ENCODE results near the gene NRCAM. TPM values are rescaled to one million over a fixed set of nuclear protein-coding genes. Genes with fewer than 3 reads are reported as not detected.
"Not testable (repeated sequence)": the region's sequence is repeated elsewhere in the genome, so short reads cannot be mapped to it uniquely, and the experiment has no call there.

Gene NRCAM
- total and polyA plus RNA-seq, 5 donors from 2014 or later = 0.27 TPM; not detected in 4

GRCh38 chr7:108468246-108468645 lies 12.0 kb upstream of the NRCAM start:
- ATAC-seq (ENCODE audit: low read depth in 2 of 2) (no peak), DNase-seq (no peak)
- Histone ChIP-seq H3K4me1 (ENCODE audit: control insufficient read depth, insufficient read depth, low read length, poor library complexity, severe bottlenecking) (no peaks in the 10 kb centered on the region), H3K9me3 (ENCODE audit: control insufficient read depth in 2 of 2, low read length in 2 of 2) (no peaks in the 10 kb centered on the region), H3K27ac (ENCODE audit: insufficient read depth, low read length, poor library complexity, severe bottlenecking) (no peak overlapping the region), H3K27me3 (ENCODE audit: control insufficient read depth, insufficient read depth, low read length) (peaks cover 2% of the 10 kb centered on the region), H3K4me3 (ENCODE audit: low read depth, low read length) (no peak overlapping the region), H3K36me3 (ENCODE audit: control insufficient read depth, insufficient read depth, low read length) (no peaks in the 10 kb centered on the region)
- Mint-ChIP-seq H3K4me3 (no peak overlapping the region), H3K27me3 (no peaks in the 10 kb centered on the region), H3K9me3 (no peaks in the 10 kb centered on the region), H3K27ac (no peak overlapping the region), H3K36me3 (peaks cover 3% of the 10 kb centered on the region), H3K4me1 (peaks cover 0 to 16% (median 2%) of the 10 kb centered on the region in 4 donors)

GRCh38 chr7:108467391-108467790 lies 11.2 kb upstream of the NRCAM start:
- H3K36me3 Mint-ChIP-seq = peaks cover 5% of the 10 kb centered on the region
- H3K4me1 Mint-ChIP-seq = peaks cover 0 to 22% (median 3%) of the 10 kb centered on the region in 4 donors
- Histone ChIP-seq H3K27me3 (ENCODE audit: control insufficient read depth, insufficient read depth, low read length) (peaks cover 2% of the 10 kb centered on the region), H3K27ac (ENCODE audit: insufficient read depth, low read length, poor library complexity, severe bottlenecking) (no peak overlapping the region), H3K36me3 (ENCODE audit: control insufficient read depth, insufficient read depth, low read length) (no peaks in the 10 kb centered on the region), H3K4me1 (ENCODE audit: control insufficient read depth, insufficient read depth, low read length, poor library complexity, severe bottlenecking) (no peaks in the 10 kb centered on the region), H3K4me3 (ENCODE audit: low read depth, low read length) (no peak overlapping the region), H3K9me3 (ENCODE audit: control insufficient read depth in 2 of 2, low read length in 2 of 2) (no peaks in the 10 kb centered on the region)
- H3K9me3 Mint-ChIP-seq = no peaks in the 10 kb centered on the region
- H3K27ac Mint-ChIP-seq = no peak overlapping the region
- DNase-seq (no peak), ATAC-seq (ENCODE audit: low read depth in 2 of 2) (no peak)
- no peak overlapping the region for H3K4me3 Mint-ChIP-seq
- peaks cover 4% of the 10 kb centered on the region for H3K27me3 Mint-ChIP-seq

GRCh38 chr7:108466322-108466721 lies 10.1 kb upstream of the NRCAM start:
- peaks cover 0 to 22% (median 3%) of the 10 kb centered on the region in 4 donors for H3K4me1 Mint-ChIP-seq
- H3K27me3 ChIP-seq (ENCODE audit: control insufficient read depth, insufficient read depth, low read length); H3K27ac Mint-ChIP-seq; H3K36me3 Mint-ChIP-seq; ATAC-seq (ENCODE audit: low read depth in 2 of 2); H3K9me3 ChIP-seq (ENCODE audit: control insufficient read depth in 2 of 2, low read length in 2 of 2); DNase-seq; H3K4me3 Mint-ChIP-seq; H3K27ac ChIP-seq (ENCODE audit: insufficient read depth, low read length, poor library complexity, severe bottlenecking); H3K9me3 Mint-ChIP-seq; H3K4me3 ChIP-seq (ENCODE audit: low read depth, low read length); H3K36me3 ChIP-seq (ENCODE audit: control insufficient read depth, insufficient read depth, low read length); H3K27me3 Mint-ChIP-seq; H3K4me1 ChIP-seq (ENCODE audit: control insufficient read depth, insufficient read depth, low read length, poor library complexity, severe bottlenecking): not testable (repeated sequence)

- no peak overlapping the region for H3K27ac Mint-ChIP-seq
- no peak overlapping the region for H3K4me3 Mint-ChIP-seq
- H3K4me1 ChIP-seq (ENCODE audit: control insufficient read depth, insufficient read depth, low read length, poor library complexity, severe bottlenecking) = no peaks in the 10 kb centered on the region
- no peak overlapping the region for H3K27ac ChIP-seq (ENCODE audit: insufficient read depth, low read length, poor library complexity, severe bottlenecking)
- no peaks in the 10 kb centered on the region for H3K36me3 ChIP-seq (ENCODE audit: control insufficient read depth, insufficient read depth, low read length)
- no peaks in the 10 kb centered on the region for H3K9me3 ChIP-seq (ENCODE audit: control insufficient read depth in 2 of 2, low read length in 2 of 2)
- H3K27me3 Mint-ChIP-seq = peaks cover 9% of the 10 kb centered on the region
- H3K4me1 Mint-ChIP-seq = peaks cover 0 to 24% (median 3%) of the 10 kb centered on the region in 4 donors
- H3K9me3 Mint-ChIP-seq = peaks cover 0 to 3% (median 0%) of the 10 kb centered on the region in 7 donors
- peaks cover 4% of the 10 kb centered on the region for H3K36me3 Mint-ChIP-seq
- DNase-seq = no peak
- no peak for ATAC-seq (ENCODE audit: low read depth in 2 of 2)
- H3K27me3 ChIP-seq (ENCODE audit: control insufficient read depth, insufficient read depth, low read length) = peaks cover 4% of the 10 kb centered on the region
- H3K4me3 ChIP-seq (ENCODE audit: low read depth, low read length) = no peak overlapping the region
These were observed 8.5 kb upstream of the NRCAM start for GRCh38 chr7:108464743-108465142.

GRCh38 chr7:108463613-108464012 lies 7.4 kb upstream of the NRCAM start:
- Mint-ChIP-seq H3K36me3 (peaks cover 4% of the 10 kb centered on the region), H3K4me3 (peak overlapping the region in 1 of 4 donors; percentile 36)

GRCh38 chr7:108461840-108462239 lies 5.6 kb upstream of the NRCAM start:
- Histone ChIP-seq H3K4me1 (ENCODE audit: control insufficient read depth, insufficient read depth, low read length, poor library complexity, severe bottlenecking) (no peaks in the 10 kb centered on the region), H3K27ac (ENCODE audit: insufficient read depth, low read length, poor library complexity, severe bottlenecking) (no peak overlapping the region), H3K4me3 (ENCODE audit: low read depth, low read length) (no peak overlapping the region), H3K27me3 (ENCODE audit: control insufficient read depth, insufficient read depth, low read length) (peaks cover 21% of the 10 kb centered on the region), H3K9me3 (ENCODE audit: control insufficient read depth in 2 of 2, low read length in 2 of 2) (no peaks in the 10 kb centered on the region), H3K36me3 (ENCODE audit: control insufficient read depth, insufficient read depth, low read length) (no peaks in the 10 kb centered on the region)
- peaks cover 0 to 33% (median 9%) of the 10 kb centered on the region in 4 donors for H3K4me1 Mint-ChIP-seq
- ATAC-seq (ENCODE audit: low read depth in 2 of 2) (no peak), DNase-seq (no peak)
- peaks cover 4% of the 10 kb centered on the region for H3K36me3 Mint-ChIP-seq
- no peak overlapping the region for H3K4me3 Mint-ChIP-seq
- peaks cover 30% of the 10 kb centered on the region for H3K27me3 Mint-ChIP-seq
- H3K9me3 Mint-ChIP-seq = peaks cover 0 to 4% (median 0%) of the 10 kb centered on the region in 7 donors
- H3K27ac Mint-ChIP-seq = no peak overlapping the region

More at GRCh38 chr7:108463613-108464012, 7.4 kb upstream of the NRCAM start:
- H3K27ac Mint-ChIP-seq = no peak overlapping the region
- peaks cover 13% of the 10 kb centered on the region for H3K27me3 Mint-ChIP-seq
- Histone ChIP-seq H3K27ac (ENCODE audit: insufficient read depth, low read length, poor library complexity, severe bottlenecking) (no peak overlapping the region), H3K4me3 (ENCODE audit: low read depth, low read length) (no peak overlapping the region), H3K27me3 (ENCODE audit: control insufficient read depth, insufficient read depth, low read length) (peaks cover 10% of the 10 kb centered on the region), H3K4me1 (ENCODE audit: control insufficient read depth, insufficient read depth, low read length, poor library complexity, severe bottlenecking) (no peaks in the 10 kb centered on the region), H3K9me3 (ENCODE audit: control insufficient read depth in 2 of 2, low read length in 2 of 2) (no peaks in the 10 kb centered on the region), H3K36me3 (ENCODE audit: control insufficient read depth, insufficient read depth, low read length) (no peaks in the 10 kb centered on the region)
- peak in 1 of 2 donors; percentile 52 for ATAC-seq (ENCODE audit: low read depth in 2 of 2)
- DNase-seq = peak in 1 of 3 donors; percentile 32
- peaks cover 0 to 3% (median 0%) of the 10 kb centered on the region in 7 donors for H3K9me3 Mint-ChIP-seq
- peaks cover 0 to 24% (median 3%) of the 10 kb centered on the region in 4 donors for H3K4me1 Mint-ChIP-seq

GRCh38 chr7:108460964-108461363 lies 4.7 kb upstream of the NRCAM start:
- H3K36me3 Mint-ChIP-seq = peaks cover 4% of the 10 kb centered on the region
- Histone ChIP-seq H3K27ac (ENCODE audit: insufficient read depth, low read length, poor library complexity, severe bottlenecking) (no peak overlapping the region), H3K4me1 (ENCODE audit: control insufficient read depth, insufficient read depth, low read length, poor library complexity, severe bottlenecking) (no peaks in the 10 kb centered on the region), H3K9me3 (ENCODE audit: control insufficient read depth in 2 of 2, low read length in 2 of 2) (no peaks in the 10 kb centered on the region), H3K4me3 (ENCODE audit: low read depth, low read length) (no peak overlapping the region), H3K27me3 (ENCODE audit: control insufficient read depth, insufficient read depth, low read length) (peaks cover 19% of the 10 kb centered on the region), H3K36me3 (ENCODE audit: control insufficient read depth, insufficient read depth, low read length) (no peaks in the 10 kb centered on the region)
- no peak overlapping the region for H3K27ac Mint-ChIP-seq
- no peak for DNase-seq
- no peak for ATAC-seq (ENCODE audit: low read depth in 2 of 2)
- H3K4me1 Mint-ChIP-seq = peaks cover 0 to 36% (median 12%) of the 10 kb centered on the region in 4 donors
- no peak overlapping the region for H3K4me3 Mint-ChIP-seq
- peaks cover 33% of the 10 kb centered on the region for H3K27me3 Mint-ChIP-seq
- H3K9me3 Mint-ChIP-seq = peaks cover 0 to 6% (median 0%) of the 10 kb centered on the region in 7 donors

GRCh38 chr7:108459922-108460551 lies 3.8 kb upstream of the NRCAM start:
- Mint-ChIP-seq H3K9me3 (peaks cover 0 to 6% (median 0%) of the 10 kb centered on the region in 7 donors), H3K27ac (peak overlapping the region in 1 of 3 donors; percentile 61), H3K4me3 (peak overlapping the region in 1 of 4 donors; percentile 53), H3K27me3 (peaks cover 33% of the 10 kb centered on the region), H3K36me3 (peaks cover 4% of the 10 kb centered on the region), H3K4me1 (peaks cover 0 to 32% (median 12%) of the 10 kb centered on the region in 4 donors)
- H3K27ac ChIP-seq (ENCODE audit: insufficient read depth, low read length, poor library complexity, severe bottlenecking) = no peak overlapping the region
- H3K4me1 ChIP-seq (ENCODE audit: control insufficient read depth, insufficient read depth, low read length, poor library complexity, severe bottlenecking) = peaks cover 8% of the 10 kb centered on the region
- H3K36me3 ChIP-seq (ENCODE audit: control insufficient read depth, insufficient read depth, low read length) = no peaks in the 10 kb centered on the region
- DNase-seq (peak in 1 of 3 donors; percentile 17), ATAC-seq (ENCODE audit: low read depth in 2 of 2) (no peak)
- H3K27me3 ChIP-seq (ENCODE audit: control insufficient read depth, insufficient read depth, low read length) = peaks cover 19% of the 10 kb centered on the region
- no peak overlapping the region for H3K4me3 ChIP-seq (ENCODE audit: low read depth, low read length)
- no peaks in the 10 kb centered on the region for H3K9me3 ChIP-seq (ENCODE audit: control insufficient read depth in 2 of 2, low read length in 2 of 2)
